ENCODE measurements around the gene CCDC92B. TPM values are rescaled to one million over a fixed set of nuclear protein-coding genes. Genes with fewer than 3 reads are reported as not detected.

The CCDC92B gene
- total and polyA plus RNA-seq, 2 of the 4 experiments (the other 2 are of a cell fraction), result not detected

- TF ChIP-seq CEBPB (IDR thresholded peaks at IDR 0.05; ENCODE audit: low read depth, low read length), result no peak
Observed at GRCh38 chr17:2796164-2797125, 47.0 kb upstream of the CCDC92B start, which contains the start of gene RAP1GAP2 (continued).

- BruUV-seq (replicated peaks), result no TSS peak
- Histone ChIP-seq H2AFZ (replicated peaks; ENCODE audit: low read length, poor library complexity) (no peak overlapping the region), H4K8ac (ENCODE audit: low read depth in 2 of 2, low read length in 2 of 2) (no peak overlapping the region), H3K18ac (ENCODE audit: low read depth, low read length) (no peak overlapping the region), H2BK20ac (ENCODE audit: low read depth, low read length) (no peak overlapping the region), H3K27ac (ENCODE audit: insufficient read depth, low read length) (no peak overlapping the region), H3K79me1 (ENCODE audit: low read depth in 1 of 2, low read length in 2 of 2) (no peaks in the 10 kb centered on the region), H3K4me3 (ENCODE audit: insufficient read depth, low read depth, low read length) (no peak overlapping the region), H3K36me3 (ENCODE audit: control insufficient read depth, insufficient read depth, low read length) (no peaks in the 10 kb centered on the region), H3K4me2 (ENCODE audit: low read depth, low read length) (no peak overlapping the region), H3K4me1 (ENCODE audit: control insufficient read depth, insufficient read depth, low read length) (no peaks in the 10 kb centered on the region), H2AK5ac (ENCODE audit: low read depth, low read length) (no peak overlapping the region), H4K91ac (ENCODE audit: insufficient read depth, low read depth, low read length) (no peak overlapping the region), H3K23ac (ENCODE audit: low read depth, low read length) (no peak overlapping the region), H4K5ac (ENCODE audit: low read depth, low read length) (no peak overlapping the region), H2AK9ac (replicated peaks; ENCODE audit: low read depth, low read length, poor library complexity) (no peak overlapping the region), H3K4ac (ENCODE audit: low read depth, low read length) (no peak overlapping the region), H2BK120ac (ENCODE audit: low read depth, low read length) (no peak overlapping the region), H3K14ac (replicated peaks; ENCODE audit: low read depth, low read length) (no peak overlapping the region), H3K56ac (ENCODE audit: extremely low read depth, insufficient read depth, low read length) (no peak overlapping the region), H3K9ac (ENCODE audit: low read depth, low read length) (no peak overlapping the region), H3K9me3 (ENCODE audit: control insufficient read depth, insufficient read depth, low read length) (no peaks in the 10 kb centered on the region), H4K20me1 (ENCODE audit: insufficient read depth, low read length) (no peaks in the 10 kb centered on the region; the same call in 1 of the 2 replicates), H2BK5ac (ENCODE audit: low read depth, low read length, poor library complexity, severe bottlenecking) (no peak overlapping the region), H3K9me1 (ENCODE audit: insufficient read depth, low read length) (no peaks in the 10 kb centered on the region), H2BK15ac (ENCODE audit: low read depth, low read length) (no peak overlapping the region), H3K27me3 (ENCODE audit: control insufficient read depth, insufficient read depth, low read length) (peaks cover 22% of the 10 kb centered on the region)
- dilution Hi-C loops (cut with HindIII; ENCODE audit: low sequenced_read_pairs, unreplicated experiment) (no loop called here), in situ Hi-C loops (cut with MboI; ENCODE audit: low sequenced_read_pairs) (no loop called here), intact Hi-C loops (cut with micrococcal nuclease) (no loop called here)
- TF ChIP-seq RAD21 (IDR thresholded peaks at IDR 0.05; ENCODE audit: low read length) (no peak), CEBPB (IDR thresholded peaks at IDR 0.05; ENCODE audit: low read depth, low read length) (no peak), MAZ (IDR thresholded peaks at IDR 0.05; ENCODE audit: borderline replicate concordance, low read depth, low read length) (no peak), RFX5 (IDR thresholded peaks at IDR 0.05; ENCODE audit: low read depth, low read length) (no peak)
- ChIA-PET POLR2A (ENCODE audit: unreplicated experiment) (no interaction called here), CTCF (no interaction called here)
- DNase-seq (no peak), ATAC-seq (ENCODE audit: low read depth) (no peak)
- 78% methylated on average over 15 of the region's 28 CpGs; no CpG with 5 or more reads in 1 of the 2 experiments for WGBS, 2 experiments (ENCODE audit: extremely low coverage in 2 of 2, insufficient read length in 1 of 2)
Observed at GRCh38 chr17:2795441-2796163, 46.1 kb upstream of the CCDC92B start.

Data from IMR-90 (cell line).